GM04504 (cell line): ENCODE measurements around the gene C15orf61.

Experiments used
- DNase-seq: peaks from one replicate; pipeline ENCODE4 v3.0.0-alpha.2; 2012; ENCODE audit warnings: low read depth

The C15orf61 gene

GRCh38 chr15:67549736-67550135, 28.8 kb downstream of the C15orf61 start:
- DNase-seq, result no peak

DNA sequence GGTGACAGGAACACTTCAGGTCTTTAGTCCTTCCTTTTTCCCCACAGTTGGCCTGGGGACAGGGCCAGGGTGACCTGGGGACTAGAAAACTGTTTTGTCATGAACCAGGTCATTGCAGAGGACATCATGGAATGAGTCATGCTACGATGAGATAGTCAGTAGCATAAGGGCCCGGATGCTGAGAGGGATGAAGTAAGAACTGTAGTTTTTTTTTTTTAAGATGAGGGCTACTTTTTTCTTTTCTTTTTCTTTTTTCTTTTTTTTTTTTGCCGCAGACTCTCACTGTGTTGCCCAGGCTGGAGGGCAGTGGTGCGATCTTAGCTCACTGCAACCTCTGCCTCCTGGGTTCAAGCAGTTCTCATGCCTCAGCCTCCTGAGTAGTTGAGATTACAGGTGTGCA, 29.6 kb downstream of the C15orf61 start:
- no peak for DNase-seq

DNA sequence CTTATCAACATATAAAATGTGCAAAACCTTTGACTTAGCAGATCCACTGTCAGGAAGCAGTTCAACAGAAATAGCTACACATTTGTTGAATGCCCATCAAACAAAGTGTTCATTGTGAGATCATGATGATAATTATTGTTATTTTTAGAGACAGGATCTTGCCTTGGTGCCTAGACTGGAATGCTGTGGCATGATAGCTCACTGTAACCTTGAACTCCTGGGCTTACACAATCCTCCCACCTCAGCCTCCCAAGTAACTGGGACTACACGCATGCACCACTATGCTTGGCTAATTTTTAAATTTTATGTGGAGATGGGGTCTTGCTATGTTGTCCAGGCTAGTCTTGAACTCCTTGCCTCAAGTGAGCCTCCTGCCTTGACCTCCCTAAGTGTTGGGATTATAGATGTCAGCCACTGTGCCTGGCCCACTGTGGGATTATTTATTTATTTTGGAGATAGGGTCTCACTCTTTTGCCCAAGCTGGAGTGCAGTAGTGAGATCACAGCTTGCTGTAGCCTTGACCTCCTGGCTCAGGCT, 30.3 kb downstream of the C15orf61 start:
- no peak for DNase-seq

- DNase-seq, result no peak
Measured at GRCh38 chr15:67554580-67554979, 33.6 kb downstream of the C15orf61 start.

GRCh38 chr15:67556976-67557570, 36.1 kb downstream of the C15orf61 start:
- no peak for DNase-seq

- no peak for DNase-seq
Measured at GRCh38 chr15:67558502-67558901, 37.6 kb downstream of the C15orf61 start.

DNA sequence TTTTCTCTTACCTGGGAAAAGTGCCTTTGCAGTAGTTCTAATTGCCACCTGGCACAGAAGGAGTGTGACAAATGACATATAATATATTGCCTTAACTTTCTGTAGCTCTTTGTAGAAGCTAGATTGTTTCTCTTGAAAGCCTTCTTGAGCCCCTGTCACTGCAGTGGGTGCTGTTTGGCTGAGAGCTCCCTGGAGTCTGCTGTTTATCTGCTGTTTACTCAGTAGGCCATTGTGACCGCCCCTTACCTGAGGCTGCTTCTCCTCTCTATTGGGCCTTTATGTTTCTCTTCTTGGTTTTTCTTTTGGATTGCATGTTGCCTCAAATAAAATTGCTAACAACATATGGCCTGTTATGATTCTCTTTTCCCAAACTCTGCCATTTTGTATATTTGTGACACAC, 38.2 kb downstream of the C15orf61 start:
- no peak for DNase-seq

GRCh38 chr15:67559576-67559975, 38.6 kb downstream of the C15orf61 start:
- DNase-seq, result no peak

- DNase-seq, result no peak
Measured at GRCh38 chr15:67560320-67560719, 39.4 kb downstream of the C15orf61 start.

DNA sequence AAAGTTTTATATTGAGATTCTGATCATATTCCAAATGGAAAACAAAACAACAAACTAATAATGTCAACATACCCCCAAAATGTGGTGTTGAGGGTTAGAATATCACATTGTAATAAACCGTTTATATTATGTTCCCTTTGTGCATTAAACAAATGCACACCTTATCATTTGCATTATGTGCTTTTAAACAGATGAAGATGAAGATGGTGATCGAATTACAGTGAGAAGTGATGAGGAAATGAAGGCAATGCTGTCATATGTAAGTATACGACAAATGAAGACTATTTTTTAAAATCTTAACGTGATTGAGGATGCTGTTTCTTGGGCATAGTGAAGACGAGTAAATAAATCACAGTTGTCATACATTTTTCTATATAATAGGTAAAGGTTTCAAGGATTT, 42.2 kb downstream of the C15orf61 start:
- DNase-seq, result no peak

- no peak for DNase-seq
Measured at GRCh38 chr15:67564021-67564967, 43.4 kb downstream of the C15orf61 start.

DNA sequence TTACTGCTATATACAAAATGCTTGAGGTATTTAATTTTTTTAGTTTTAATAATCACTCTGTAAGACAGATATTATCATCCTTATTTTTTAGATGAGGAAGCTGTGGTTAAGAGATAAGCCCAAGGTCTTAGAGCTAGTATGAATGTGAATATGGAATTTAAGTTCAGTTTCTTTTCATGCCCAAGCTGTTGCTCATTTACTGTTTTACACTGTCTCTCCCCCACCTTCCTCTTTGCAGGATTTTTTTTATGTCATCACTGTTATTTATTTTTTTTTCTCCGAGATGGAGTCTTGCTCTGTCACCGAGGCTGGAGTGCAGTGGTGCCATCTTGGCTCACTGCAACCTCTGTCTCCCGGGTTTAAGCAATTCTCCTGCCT, 44.0 kb downstream of the C15orf61 start:
- DNase-seq, result no peak

- no peak for DNase-seq
Measured at GRCh38 chr15:67569668-67570067, 48.7 kb downstream of the C15orf61 start.

- DNase-seq, result no peak
Measured at GRCh38 chr15:67570875-67571647, 50.1 kb downstream of the C15orf61 start.

GRCh38 chr15:67571648-67572415, 50.9 kb downstream of the C15orf61 start:
- no peak for DNase-seq

GRCh38 chr15:67573194-67573593, 52.3 kb downstream of the C15orf61 start:
- no peak for DNase-seq

- no peak for DNase-seq
Measured at GRCh38 chr15:67575039-67575502, 54.1 kb downstream of the C15orf61 start.

- no peak for DNase-seq
Measured at GRCh38 chr15:67578020-67578600, 57.2 kb downstream of the C15orf61 start.

GRCh38 chr15:67579164-67579563, 58.2 kb downstream of the C15orf61 start:
- DNase-seq, result no peak
